Activated naive CD8-positive, alpha-beta T cell treated with anti-CD3 and anti-CD28 coated beads, Interleukin-2, amount 50 U/mL, for 24 hours (primary cell): ENCODE data around the gene IGF2BP1.
"Not testable (repeated sequence)": the region's sequence is repeated elsewhere in the genome, so short reads cannot be mapped to it uniquely, and the experiment has no call there.

ENCODE experiments used
- ATAC-seq: fragments of 150-1000 bp; cut with Tn5 transposase; one replicate; pipeline ENCODE4 v1.10.0; 2021
- DNase-seq: peaks from one replicate; pipeline ENCODE4 v3.0.0; 2021
- H3K27ac Mint-ChIP-seq: one replicate; pipeline ENCODE4 v1.8.0; 2021; ENCODE audit warnings: mild to moderate bottlenecking, mixed read lengths
- H3K27me3 Mint-ChIP-seq: one replicate; pipeline ENCODE4 v1.8.0; 2021; ENCODE audit warnings: mixed read lengths
- H3K36me3 Mint-ChIP-seq: one replicate; pipeline ENCODE4 v1.8.0; 2021; ENCODE audit warnings: low read depth, mixed read lengths
- H3K4me1 Mint-ChIP-seq: one replicate; pipeline ENCODE4 v1.8.0; 2021; ENCODE audit warnings: mixed read lengths
- H3K4me3 Mint-ChIP-seq: one replicate; pipeline ENCODE4 v1.8.0; 2021; ENCODE audit warnings: mild to moderate bottlenecking, moderate library complexity, mixed read lengths
- H3K9me3 Mint-ChIP-seq: one replicate; pipeline ENCODE4 v1.8.0; 2021; ENCODE audit warnings: mixed read lengths

Gene IGF2BP1

GRCh38 chr17:49022391-49022941, 25.3 kb downstream of the IGF2BP1 start:
- no peak for ATAC-seq
- Mint-ChIP-seq H3K4me3 (no peak overlapping the region), H3K27me3 (peaks cover 6% of the 10 kb centered on the region), H3K36me3 (no peaks in the 10 kb centered on the region), H3K27ac (no peak overlapping the region), H3K9me3 (no peaks in the 10 kb centered on the region), H3K4me1 (no peaks in the 10 kb centered on the region)
- DNase-seq: no peak

- Mint-ChIP-seq H3K9me3 (no peaks in the 10 kb centered on the region), H3K27ac (no peak overlapping the region), H3K4me1 (no peaks in the 10 kb centered on the region), H3K4me3 (no peak overlapping the region), H3K36me3 (no peaks in the 10 kb centered on the region), H3K27me3 (peaks cover 6% of the 10 kb centered on the region)
- ATAC-seq: no peak
- DNase-seq: no peak
Measured at GRCh38 chr17:49024523-49024922, 27.3 kb downstream of the IGF2BP1 start.

- not testable (repeated sequence) for H3K4me1 Mint-ChIP-seq, H3K9me3 Mint-ChIP-seq
Measured at GRCh38 chr17:49026447-49026846, 29.3 kb downstream of the IGF2BP1 start.

GRCh38 chr17:49028271-49028670, 31.1 kb downstream of the IGF2BP1 start:
- ATAC-seq: no peak
- peaks cover 11% of the 10 kb centered on the region for H3K27me3 Mint-ChIP-seq
- H3K36me3 Mint-ChIP-seq: no peaks in the 10 kb centered on the region
- no peaks in the 10 kb centered on the region for H3K4me1 Mint-ChIP-seq
- no peak for DNase-seq
- H3K9me3 Mint-ChIP-seq: no peaks in the 10 kb centered on the region
- no peak overlapping the region for H3K27ac Mint-ChIP-seq
- H3K4me3 Mint-ChIP-seq: no peak overlapping the region

More at GRCh38 chr17:49026447-49026846, 29.3 kb downstream of the IGF2BP1 start:
- H3K27me3 Mint-ChIP-seq, H3K27ac Mint-ChIP-seq, DNase-seq, H3K4me3 Mint-ChIP-seq, H3K36me3 Mint-ChIP-seq, ATAC-seq: not testable (repeated sequence)

- Mint-ChIP-seq H3K4me1 (no peaks in the 10 kb centered on the region), H3K36me3 (no peaks in the 10 kb centered on the region), H3K9me3 (no peaks in the 10 kb centered on the region), H3K27me3 (peaks cover 9% of the 10 kb centered on the region), H3K4me3 (no peak overlapping the region), H3K27ac (no peak overlapping the region)
- ATAC-seq (no peak), DNase-seq (no peak)
Measured at GRCh38 chr17:49029801-49030200, 32.6 kb downstream of the IGF2BP1 start.

GRCh38 chr17:49031965-49032928, 35.1 kb downstream of the IGF2BP1 start:
- DNase-seq (peak; percentile 32), ATAC-seq (peak; percentile 68)
- Mint-ChIP-seq H3K4me3 (no peak overlapping the region), H3K9me3 (no peaks in the 10 kb centered on the region), H3K4me1 (no peaks in the 10 kb centered on the region), H3K27ac (no peak overlapping the region), H3K27me3 (peaks cover 9% of the 10 kb centered on the region), H3K36me3 (no peaks in the 10 kb centered on the region)

GRCh38 chr17:49035470-49036269, 38.5 kb downstream of the IGF2BP1 start:
- ATAC-seq (no peak), DNase-seq (peak; percentile 51)
- no peaks in the 10 kb centered on the region for H3K4me1 Mint-ChIP-seq
- no peaks in the 10 kb centered on the region for H3K9me3 Mint-ChIP-seq
- H3K4me3 Mint-ChIP-seq: no peak overlapping the region
- H3K27ac Mint-ChIP-seq: no peak overlapping the region
- peaks cover 9% of the 10 kb centered on the region for H3K27me3 Mint-ChIP-seq
- H3K36me3 Mint-ChIP-seq: no peaks in the 10 kb centered on the region

- peaks cover 9% of the 10 kb centered on the region for H3K27me3 Mint-ChIP-seq
- ATAC-seq (no peak), DNase-seq (no peak)
- no peak overlapping the region for H3K4me3 Mint-ChIP-seq
- no peaks in the 10 kb centered on the region for H3K4me1 Mint-ChIP-seq
- no peaks in the 10 kb centered on the region for H3K36me3 Mint-ChIP-seq
- no peaks in the 10 kb centered on the region for H3K9me3 Mint-ChIP-seq
- no peak overlapping the region for H3K27ac Mint-ChIP-seq
Measured at GRCh38 chr17:49036270-49036626, 39.1 kb downstream of the IGF2BP1 start.

- Mint-ChIP-seq H3K27ac (no peak overlapping the region), H3K4me3 (no peak overlapping the region), H3K36me3 (no peaks in the 10 kb centered on the region), H3K27me3 (peaks cover 5% of the 10 kb centered on the region), H3K4me1 (no peaks in the 10 kb centered on the region), H3K9me3 (no peaks in the 10 kb centered on the region)
- ATAC-seq (no peak), DNase-seq (no peak)
Measured at GRCh38 chr17:49038138-49038537, 41.0 kb downstream of the IGF2BP1 start.

- DNase-seq (no peak), ATAC-seq (no peak)
- Mint-ChIP-seq H3K27me3 (peaks cover 5% of the 10 kb centered on the region), H3K27ac (no peak overlapping the region), H3K9me3 (no peaks in the 10 kb centered on the region), H3K4me1 (no peaks in the 10 kb centered on the region), H3K36me3 (no peaks in the 10 kb centered on the region), H3K4me3 (no peak overlapping the region)
Measured at GRCh38 chr17:49038544-49038943, 41.4 kb downstream of the IGF2BP1 start.

- H3K4me1 Mint-ChIP-seq, H3K9me3 Mint-ChIP-seq, DNase-seq, H3K4me3 Mint-ChIP-seq, H3K27me3 Mint-ChIP-seq, ATAC-seq, H3K27ac Mint-ChIP-seq, H3K36me3 Mint-ChIP-seq: not testable (repeated sequence)
Measured at GRCh38 chr17:49039518-49039917, 42.3 kb downstream of the IGF2BP1 start.

- no peak overlapping the region for H3K4me3 Mint-ChIP-seq
- no peaks in the 10 kb centered on the region for H3K36me3 Mint-ChIP-seq
- DNase-seq: no peak
- no peaks in the 10 kb centered on the region for H3K9me3 Mint-ChIP-seq
- no peaks in the 10 kb centered on the region for H3K4me1 Mint-ChIP-seq
- ATAC-seq: no peak
- H3K27ac Mint-ChIP-seq: no peak overlapping the region
- H3K27me3 Mint-ChIP-seq: peaks cover 2% of the 10 kb centered on the region
Measured at GRCh38 chr17:49041527-49041926, 44.3 kb downstream of the IGF2BP1 start.

- Mint-ChIP-seq H3K36me3 (no peaks in the 10 kb centered on the region), H3K4me1 (no peaks in the 10 kb centered on the region), H3K27ac (no peak overlapping the region), H3K4me3 (no peak overlapping the region), H3K9me3 (no peaks in the 10 kb centered on the region), H3K27me3 (peaks cover 4% of the 10 kb centered on the region)
- DNase-seq (no peak), ATAC-seq (no peak)
Measured at GRCh38 chr17:49045376-49045775, 48.2 kb downstream of the IGF2BP1 start.

GRCh38 chr17:49046912-49047311, 49.7 kb downstream of the IGF2BP1 start:
- Mint-ChIP-seq H3K36me3 (no peaks in the 10 kb centered on the region), H3K9me3 (no peaks in the 10 kb centered on the region), H3K4me3 (no peak overlapping the region), H3K27ac (no peak overlapping the region), H3K27me3 (peaks cover 3% of the 10 kb centered on the region), H3K4me1 (no peaks in the 10 kb centered on the region)
- ATAC-seq: no peak
- no peak for DNase-seq

- no peaks in the 10 kb centered on the region for H3K9me3 Mint-ChIP-seq
- DNase-seq: no peak
Measured at GRCh38 chr17:49049265-49049664, 52.1 kb downstream of the IGF2BP1 start.

More at GRCh38 chr17:49049265-49049664, 52.1 kb downstream of the IGF2BP1 start:
- no peak overlapping the region for H3K4me3 Mint-ChIP-seq
- no peaks in the 10 kb centered on the region for H3K36me3 Mint-ChIP-seq
- peaks cover 3% of the 10 kb centered on the region for H3K27me3 Mint-ChIP-seq
- H3K27ac Mint-ChIP-seq: no peak overlapping the region
- H3K4me1 Mint-ChIP-seq: no peaks in the 10 kb centered on the region
- ATAC-seq: no peak
